Left kidney (tissue), 8 donors: ENCODE results near the gene CST7. TPM values are rescaled to one million over a fixed set of nuclear protein-coding genes. Genes with fewer than 3 reads are reported as not detected.
"Not testable (repeated sequence)": the region's sequence is repeated elsewhere in the genome, so short reads cannot be mapped to it uniquely, and the experiment has no call there.

Experiments used
- DNase-seq: peaks from one replicate; pipeline ENCODE4 v3.0.0-alpha.2; 2013
- long read RNA-seq, 8 donors: transcript quantifications; one replicate each; lab custom pipeline, GENCODE V29; 2026
- polyA plus RNA-seq: library from polyadenylated mRNA; unstranded; fragments of 120-200 nt; gene quantifications from one replicate; pipeline ENCODE4 v1.2.1, GENCODE V29; 2013; ENCODE audit not compliant: insufficient read length

The CST7 gene
- 0.30 TPM for polyA plus RNA-seq
- long read RNA-seq, donor 1: 0 reads
- long read RNA-seq, donor 2: 0 reads
- long read RNA-seq, donor 3: 0 reads
- long read RNA-seq, donor 4: 0 reads
- long read RNA-seq, donor 5, partial matches to known transcripts: 22 of 108 reads
- long read RNA-seq, donor 5, other reads (novel, unspliced or antisense): 86 of 108 reads
- long read RNA-seq, donor 6: 0 reads
- long read RNA-seq, donor 7, partial matches to known transcripts: 0 of 1 reads
- long read RNA-seq, donor 7, other reads (novel, unspliced or antisense): 0 of 1 reads
- long read RNA-seq, donor 8: 0 reads

DNA sequence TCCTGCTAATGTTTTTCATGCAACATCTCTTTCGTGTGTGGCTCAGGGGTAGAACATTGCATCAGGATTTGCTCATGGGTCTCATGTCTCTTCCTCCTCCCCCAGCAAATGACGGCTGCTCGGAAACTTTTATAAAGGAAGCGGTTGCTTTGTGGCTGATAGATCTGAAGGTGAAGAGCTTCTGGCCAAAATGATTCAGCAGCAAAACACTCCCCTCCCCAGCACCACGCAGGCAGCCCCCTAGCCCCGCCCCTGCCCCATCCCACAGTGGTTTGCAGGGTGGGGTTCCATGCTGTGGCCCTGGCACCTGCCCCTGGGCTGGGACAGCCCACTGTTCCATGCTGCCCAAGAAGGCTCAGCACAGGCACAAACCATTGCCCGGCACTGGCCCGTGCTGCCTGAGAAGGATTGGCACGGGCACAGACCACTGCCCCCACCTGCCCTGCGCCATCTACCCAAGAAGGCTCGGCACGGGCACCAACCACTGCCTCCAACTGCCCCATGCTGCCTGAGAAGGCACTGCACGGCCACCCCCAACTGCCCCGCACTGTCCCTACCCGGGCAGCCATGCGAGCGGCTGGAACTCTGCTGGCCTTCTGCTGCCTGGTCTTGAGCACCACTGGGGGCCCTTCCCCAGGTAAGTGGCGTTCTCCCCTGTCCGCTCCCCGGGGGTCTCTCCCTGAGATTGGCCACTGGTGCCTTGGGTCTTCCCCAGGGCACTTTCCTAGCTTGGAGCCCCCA, at the start of gene CST7:
CST7 (plus strand) TSS at position 331 of the 741 bp plus-strand sequence; CDS start at position 568, 237 bp downstream.
- DNase-seq: no peak

DNA sequence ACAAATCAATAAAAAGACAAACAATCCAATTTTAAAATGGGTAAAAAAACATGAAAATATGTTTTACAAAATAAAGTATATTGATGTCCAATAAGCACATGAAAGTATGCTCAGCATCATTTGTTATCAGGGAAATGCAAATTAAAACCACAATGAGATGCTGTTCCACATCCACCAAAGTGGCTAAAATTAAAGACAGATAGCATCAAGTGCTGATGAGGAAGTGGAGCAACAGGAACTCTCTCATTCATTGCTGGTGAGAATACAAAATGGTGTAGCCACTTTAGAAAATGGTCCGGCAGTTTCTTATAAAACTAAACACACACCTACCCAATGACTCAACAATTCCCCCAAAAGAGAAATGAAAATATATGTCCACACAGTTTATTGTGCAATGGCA, 42.3 kb upstream of the CST7 start:
- no peak for DNase-seq

- DNase-seq: no peak
Observed at GRCh38 chr20:24908642-24909041, 40.4 kb upstream of the CST7 start.

- no peak for DNase-seq
Observed at GRCh38 chr20:24909086-24909780, 39.8 kb upstream of the CST7 start.

GRCh38 chr20:24909861-24910260, 39.2 kb upstream of the CST7 start:
- no peak for DNase-seq

DNA sequence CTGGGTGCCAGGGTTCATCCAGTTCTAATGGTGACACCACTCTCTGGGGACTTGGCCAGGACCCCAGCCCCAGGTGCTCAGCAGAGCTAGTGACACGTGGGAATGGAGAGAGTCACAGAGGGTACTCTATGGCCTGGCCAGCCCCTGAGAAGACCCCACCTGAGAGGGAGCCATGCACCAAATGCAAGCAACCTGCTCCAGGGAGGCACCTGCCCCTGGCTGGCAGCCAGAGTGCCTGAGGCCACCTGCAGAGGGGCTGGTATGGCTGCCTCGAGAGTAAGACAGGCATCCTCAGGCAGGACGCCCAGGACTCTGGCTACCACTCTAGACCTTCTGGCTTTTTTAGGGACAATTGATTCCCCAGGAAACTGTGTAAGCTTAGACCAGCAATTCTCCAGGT, 38.6 kb upstream of the CST7 start:
- DNase-seq: no peak

DNA sequence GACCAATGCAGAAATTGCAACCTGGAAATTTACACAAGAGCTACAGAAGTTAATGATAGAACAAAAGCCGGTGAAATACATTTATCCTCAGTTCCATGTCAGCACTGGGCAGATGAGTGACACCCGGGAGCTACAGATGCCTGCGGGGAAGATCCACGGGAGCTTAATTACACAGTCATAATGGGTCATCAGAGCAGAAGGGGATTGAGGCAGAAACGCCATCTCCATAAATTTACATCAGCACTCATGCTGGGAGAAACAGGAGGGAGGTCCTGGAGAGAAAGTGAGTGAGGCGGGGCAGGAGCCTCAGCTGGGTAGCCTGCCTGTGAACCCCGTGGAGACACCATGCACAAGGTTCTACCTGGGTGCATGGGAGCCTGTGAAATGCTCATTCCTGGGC, 37.6 kb upstream of the CST7 start:
- no peak for DNase-seq

DNA sequence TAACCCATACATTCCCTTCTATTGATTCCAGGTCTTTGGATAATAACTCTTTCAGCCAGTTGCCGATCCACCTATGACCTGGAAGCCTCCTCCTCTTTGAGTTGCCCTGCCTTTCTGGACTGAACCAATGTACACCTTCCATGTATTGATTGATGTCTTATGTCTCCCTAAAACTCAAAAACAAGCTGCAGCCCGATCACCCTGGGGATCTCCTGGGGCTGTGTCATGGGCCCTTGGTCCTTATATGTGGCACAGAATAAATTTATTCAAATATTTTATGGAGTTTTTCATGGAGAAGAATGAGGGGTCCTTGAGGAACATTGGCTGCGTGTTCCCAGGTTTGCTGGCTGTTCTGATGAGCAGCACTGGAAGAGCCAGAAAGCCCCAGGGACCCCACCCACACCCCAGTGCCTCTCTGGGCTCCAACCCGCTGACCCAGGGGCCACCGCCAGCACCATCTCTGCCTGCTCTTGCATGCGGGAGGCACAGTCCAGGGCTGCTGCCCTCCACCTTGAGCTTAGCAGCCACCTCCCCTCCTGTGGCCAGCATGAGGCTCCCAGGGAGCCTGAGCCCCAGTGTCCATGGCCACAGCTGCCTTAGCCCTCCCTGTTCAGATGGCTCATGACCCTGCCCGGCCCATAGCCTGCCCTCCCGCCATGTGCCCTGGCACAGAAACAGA, 36.5 kb upstream of the CST7 start:
- DNase-seq: no peak

GRCh38 chr20:24913076-24913628, 35.9 kb upstream of the CST7 start:
- no peak for DNase-seq

DNA sequence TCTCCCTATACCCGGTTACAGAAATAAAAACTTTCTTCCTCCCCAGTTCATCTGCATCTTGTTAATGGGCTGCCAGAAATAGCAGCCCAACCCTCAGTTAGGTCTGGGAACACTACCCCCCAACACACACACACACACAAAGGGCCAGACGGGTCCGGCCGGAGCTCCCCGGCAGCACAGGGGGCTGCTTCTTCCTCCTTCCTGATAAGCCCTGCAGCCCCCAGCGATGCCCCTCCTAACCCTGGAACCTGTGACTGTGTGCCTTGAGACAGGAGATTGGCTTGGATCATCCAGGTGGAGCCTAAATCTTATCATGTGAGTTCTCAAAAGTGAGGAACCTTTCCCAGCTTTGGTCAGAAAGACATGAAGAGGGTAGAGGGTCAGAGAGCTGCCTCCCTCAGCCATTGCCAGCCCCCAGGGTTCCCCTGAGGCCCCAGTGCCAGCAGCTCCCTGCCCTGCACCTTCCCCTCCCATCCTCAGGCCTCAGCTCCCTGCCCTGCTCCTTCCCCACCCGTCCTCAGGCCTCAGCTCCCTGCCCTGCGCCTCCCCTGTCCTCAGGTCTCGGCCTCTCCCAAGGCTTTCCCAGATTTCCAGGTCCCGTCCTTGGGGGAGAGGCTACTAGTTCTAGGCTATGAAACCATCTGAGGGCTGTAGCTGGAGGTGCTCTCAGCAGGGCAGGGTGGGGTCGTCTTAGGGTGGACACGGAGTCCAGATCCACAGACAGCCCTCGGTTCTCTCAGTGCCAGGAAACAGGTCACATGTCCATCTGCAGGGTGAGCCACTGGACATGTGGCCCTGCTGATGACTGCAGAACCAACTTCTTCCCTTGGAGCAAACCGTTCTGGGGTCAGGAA, 34.5 kb upstream of the CST7 start:
- no peak for DNase-seq

- no peak for DNase-seq
Observed at GRCh38 chr20:24915440-24915839, 33.6 kb upstream of the CST7 start.

GRCh38 chr20:24915892-24916291, 33.2 kb upstream of the CST7 start:
- DNase-seq: no peak

DNA sequence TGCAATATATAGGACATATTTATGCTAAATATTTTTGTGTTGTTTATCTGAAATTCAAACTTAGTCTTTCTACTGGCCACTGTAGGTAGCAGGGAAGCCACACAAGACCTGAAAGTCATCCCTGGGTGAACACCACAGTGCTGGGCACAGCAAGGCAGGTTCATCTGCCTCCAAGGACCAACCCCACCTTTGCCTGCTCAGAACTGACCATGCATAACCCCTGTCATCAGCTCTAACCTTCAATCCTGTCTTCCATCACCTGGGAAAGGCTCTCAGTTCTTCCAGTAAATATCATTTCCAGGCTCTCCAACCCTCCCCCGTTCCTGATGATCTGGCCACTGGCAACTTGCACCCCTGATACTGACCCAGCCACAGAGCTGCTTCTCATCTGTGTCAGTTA, 32.7 kb upstream of the CST7 start:
- no peak for DNase-seq

GRCh38 chr20:24917056-24917455, 32.0 kb upstream of the CST7 start:
- DNase-seq: no peak

DNA sequence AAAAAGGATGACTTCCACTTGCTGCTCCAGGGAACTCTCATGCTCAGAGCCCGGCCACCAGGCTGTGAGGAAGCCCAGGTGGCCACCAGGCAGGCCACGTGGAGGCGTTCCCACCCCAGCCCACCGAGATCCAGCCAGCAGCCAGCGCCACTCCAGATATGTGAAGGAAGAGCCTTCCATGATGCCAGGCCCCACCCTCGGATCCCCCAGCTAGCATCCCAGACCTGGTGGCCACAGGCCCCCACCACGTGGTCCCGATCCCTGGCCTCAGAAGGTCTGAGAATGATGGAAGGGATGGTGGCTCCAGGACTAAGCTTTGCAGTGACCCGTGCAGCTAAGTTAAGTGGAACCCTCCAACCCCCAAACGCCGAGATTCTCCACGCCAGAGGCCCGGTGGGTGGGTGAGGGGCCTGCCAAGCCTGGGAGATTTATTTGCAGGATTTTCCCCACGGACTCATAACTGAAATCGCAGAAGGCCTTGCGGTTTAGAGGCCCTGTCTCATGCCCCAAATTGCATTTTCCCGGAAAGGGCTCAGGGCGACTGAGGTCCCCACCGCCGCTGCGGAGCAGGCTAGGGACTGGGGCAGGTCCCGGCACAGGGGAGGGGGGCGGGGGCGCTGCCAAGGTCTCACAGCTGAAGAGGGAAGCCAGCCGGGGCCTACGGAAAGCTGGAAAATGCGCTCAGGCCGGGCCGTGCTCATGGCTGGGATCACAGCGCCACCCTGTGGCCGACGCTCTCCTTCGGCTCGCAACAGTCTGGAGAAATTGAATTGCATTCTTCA, 31.1 kb upstream of the CST7 start:
- DNase-seq: peak; percentile 82

- DNase-seq: no peak
Observed at GRCh38 chr20:24918579-24919566, 30.2 kb upstream of the CST7 start.

- DNase-seq: not testable (repeated sequence)
Observed at GRCh38 chr20:24919665-24920064, 29.4 kb upstream of the CST7 start.

DNA sequence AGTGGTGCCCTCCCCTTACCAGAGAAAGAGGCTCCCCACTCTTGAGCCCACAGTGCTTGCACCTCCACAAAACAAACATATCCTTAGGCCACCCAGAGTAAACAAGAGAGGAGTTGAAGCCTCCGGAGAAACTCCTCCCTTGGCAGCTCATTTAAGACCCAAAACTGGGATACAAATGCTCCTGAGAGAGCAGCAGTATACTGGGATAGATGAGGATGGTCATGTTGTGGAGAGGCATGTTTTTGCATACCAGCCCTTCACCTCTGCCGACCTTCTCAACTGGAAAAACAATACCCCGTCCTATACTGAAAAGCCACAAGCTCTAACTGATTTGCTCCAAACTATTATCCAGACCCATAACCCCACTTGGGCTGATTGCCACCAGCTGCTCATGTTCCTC, 28.4 kb upstream of the CST7 start:
- not testable (repeated sequence) for DNase-seq

DNA sequence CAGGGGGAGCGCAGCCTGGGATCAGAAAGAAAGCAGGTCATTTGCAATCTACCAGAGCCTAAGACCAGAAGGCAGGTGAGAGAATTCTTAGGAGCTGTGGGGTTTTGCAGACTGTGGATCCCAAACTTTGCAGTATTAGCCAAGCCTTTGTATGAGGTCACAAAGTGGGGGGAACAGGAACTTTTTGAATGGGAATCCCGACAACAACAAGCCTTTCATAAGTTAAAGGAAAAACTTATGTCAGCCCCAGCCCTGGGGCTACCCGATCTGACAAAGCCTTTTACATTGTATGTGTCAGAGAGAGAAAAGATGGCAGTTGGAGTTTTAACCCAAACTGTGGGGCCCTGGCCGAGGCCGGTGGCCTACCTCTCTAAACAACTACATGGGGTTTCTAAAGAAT, 19.8 kb upstream of the CST7 start:
- DNase-seq: not testable (repeated sequence)
